Stimulated activated CD4-positive, alpha-beta T cell treated with anti-CD3 and anti-CD28 coated beads, Interleukin-1b, Interleukin-23, amount 100 ng/mL, for 1 hour (primary cell): ENCODE results near the gene LIME1.
"Not testable (repeated sequence)": the region's sequence is repeated elsewhere in the genome, so short reads cannot be mapped to it uniquely, and the experiment has no call there.

ENCODE experiments used
- DNase-seq, 2 donors: peaks; one replicate each; pipeline ENCODE4 v3.0.0-alpha.2; 2020; ENCODE audit warnings: low read depth in 2 of 2

Gene LIME1

GRCh38 chr20:63773571-63774241 lies 37.2 kb downstream of the LIME1 start:
- no peak for DNase-seq

GRCh38 chr20:63774306-63774705 lies 37.8 kb downstream of the LIME1 start:
- DNase-seq = no peak

GRCh38 chr20:63775096-63775978 lies 38.9 kb downstream of the LIME1 start:
- no peak for DNase-seq

GRCh38 chr20:63776875-63777274 lies 40.4 kb downstream of the LIME1 start:
- not testable (repeated sequence) for DNase-seq

GRCh38 chr20:63777614-63778013 lies 41.1 kb downstream of the LIME1 start:
- DNase-seq = no peak

GRCh38 chr20:63778034-63778752 lies 41.7 kb downstream of the LIME1 start:
- no peak for DNase-seq

GRCh38 chr20:63778857-63779256 lies 42.4 kb downstream of the LIME1 start:
- no peak for DNase-seq

GRCh38 chr20:63781181-63781580 lies 44.7 kb downstream of the LIME1 start:
- DNase-seq = no peak

- no peak for DNase-seq
Observed at GRCh38 chr20:63782051-63782471, 45.6 kb downstream of the LIME1 start.

GRCh38 chr20:63782521-63782971 lies 46.1 kb downstream of the LIME1 start:
- no peak for DNase-seq

- no peak for DNase-seq
Observed at GRCh38 chr20:63783970-63784369, 47.5 kb downstream of the LIME1 start.

- no peak for DNase-seq
Observed at GRCh38 chr20:63785691-63786131, 49.2 kb downstream of the LIME1 start.

- DNase-seq = no peak
Observed at GRCh38 chr20:63787302-63787701, 50.8 kb downstream of the LIME1 start.

GRCh38 chr20:63787749-63788148 lies 51.3 kb downstream of the LIME1 start:
- no peak for DNase-seq
